GM18868 (cell line): Measurements from ENCODE around the gene WDR33.

Experiments
- ATAC-seq: cut with Tn5 transposase; IDR thresholded peaks from one replicate; pipeline ENCODE4 v1.9.1; 2021; ENCODE audit warnings: mild to moderate bottlenecking, moderate library complexity; ENCODE audit not compliant: unreplicated experiment

The WDR33 gene

DNA sequence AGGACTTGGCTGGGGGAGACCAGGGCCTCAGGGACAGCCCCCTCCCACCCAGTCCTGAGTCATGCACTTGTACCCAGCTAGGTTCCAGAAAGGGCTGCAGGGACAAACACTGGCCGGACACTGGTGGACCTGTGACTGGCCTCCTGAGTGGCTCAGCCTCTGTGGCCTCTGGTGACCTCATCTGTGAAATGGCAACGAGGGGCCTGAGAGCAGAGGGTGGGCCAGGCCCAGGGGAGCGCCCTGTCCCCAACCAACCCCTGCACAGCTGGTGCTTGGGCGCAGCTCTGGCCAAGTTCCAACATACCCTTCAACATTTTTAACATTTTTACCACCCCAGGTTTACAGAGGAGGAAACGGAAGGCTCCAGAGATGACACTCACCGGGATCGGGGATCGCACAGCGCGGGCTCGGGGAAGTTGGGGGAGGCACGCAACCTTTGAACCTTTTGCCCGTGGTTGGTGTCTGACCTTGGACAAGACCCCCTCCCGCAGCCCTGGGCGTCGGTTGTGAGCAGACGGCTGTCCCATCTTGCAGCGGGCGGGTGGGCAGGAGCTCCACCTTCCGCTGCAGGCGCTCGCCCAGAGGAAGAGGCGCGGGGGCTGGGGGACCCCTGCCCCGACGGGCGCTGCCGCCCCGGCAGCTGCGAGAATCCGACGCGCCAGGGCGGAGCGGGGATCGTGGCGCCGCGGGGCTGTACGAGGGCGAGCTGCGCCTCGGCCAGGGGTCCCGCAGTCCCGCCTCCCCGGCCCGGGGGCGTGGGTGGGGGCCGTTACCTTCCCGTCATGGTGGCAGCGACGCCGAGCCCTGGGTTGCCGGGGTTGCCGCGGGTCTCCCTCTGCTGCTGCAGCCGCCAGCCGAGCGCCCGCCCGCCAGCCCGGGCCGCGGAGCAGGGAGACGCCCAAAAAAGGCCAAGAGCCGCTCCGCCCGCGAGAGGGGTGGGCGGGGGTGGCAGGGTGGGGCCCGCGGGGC is 136.4 kb downstream of the WDR33 start:
- ATAC-seq = no peak

GRCh38 chr2:127673291-127674069 is 137.5 kb downstream of the WDR33 start:
- ATAC-seq = no peak

DNA sequence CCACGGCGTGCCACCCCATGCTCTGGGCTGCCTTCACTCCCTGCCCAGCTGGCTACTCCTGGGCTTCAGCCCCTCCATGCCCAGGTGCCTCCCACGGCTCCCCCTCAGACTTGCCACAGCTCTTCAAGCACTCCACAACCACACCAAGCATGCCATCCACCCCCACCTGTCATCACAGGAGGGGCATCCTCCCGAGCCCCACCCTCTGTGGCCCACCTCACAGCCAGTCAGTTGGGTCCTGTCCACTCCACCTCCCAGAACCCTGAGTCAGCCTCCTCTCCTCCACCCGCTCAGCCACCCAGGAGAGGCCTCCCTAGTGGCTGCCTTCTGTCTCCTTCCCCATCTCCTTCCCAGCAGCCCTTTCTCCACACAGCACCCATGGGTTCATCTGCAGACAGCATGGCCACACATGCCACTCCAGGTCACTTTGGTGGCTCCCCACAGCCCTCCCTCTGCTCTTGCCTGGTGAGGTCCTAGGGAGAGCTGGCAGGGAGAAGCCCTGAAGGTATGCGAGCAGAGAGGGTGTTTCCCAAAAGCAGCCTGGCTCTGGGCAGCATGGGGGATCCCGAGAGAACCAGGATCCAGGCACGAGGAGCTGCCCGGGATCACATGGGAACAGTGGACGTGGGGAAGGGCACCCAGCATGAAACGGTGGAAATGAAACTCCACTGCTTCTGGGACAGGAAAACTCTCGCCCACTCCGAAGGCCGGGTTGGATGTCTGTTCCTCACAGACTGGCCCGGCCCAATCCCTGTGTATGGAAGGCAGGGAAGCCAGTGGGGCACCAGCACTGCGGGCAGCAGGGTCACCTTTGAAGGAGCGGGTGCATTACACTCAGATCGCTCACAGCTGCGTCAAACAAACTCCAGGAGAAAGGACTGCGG is 138.4 kb downstream of the WDR33 start:
- no peak for ATAC-seq

- no peak for ATAC-seq
Measured at GRCh38 chr2:127671557-127672302, 139.2 kb downstream of the WDR33 start.

DNA sequence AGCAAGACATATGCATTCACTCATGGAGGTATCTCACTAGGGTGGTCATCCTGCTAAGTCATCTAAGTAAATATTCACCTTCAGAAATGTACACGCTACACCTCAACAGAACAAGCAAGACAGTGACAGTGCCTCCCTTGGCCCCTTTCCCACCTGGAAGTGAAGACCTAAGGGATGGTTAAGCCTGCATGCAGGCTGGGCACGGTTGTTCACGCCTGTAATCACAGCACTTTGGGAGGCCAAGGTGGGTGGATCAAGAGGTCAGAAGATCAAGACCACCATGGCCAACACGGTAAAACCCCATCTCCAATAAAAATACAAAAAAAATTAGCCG is 140.0 kb downstream of the WDR33 start:
- no peak for ATAC-seq

DNA sequence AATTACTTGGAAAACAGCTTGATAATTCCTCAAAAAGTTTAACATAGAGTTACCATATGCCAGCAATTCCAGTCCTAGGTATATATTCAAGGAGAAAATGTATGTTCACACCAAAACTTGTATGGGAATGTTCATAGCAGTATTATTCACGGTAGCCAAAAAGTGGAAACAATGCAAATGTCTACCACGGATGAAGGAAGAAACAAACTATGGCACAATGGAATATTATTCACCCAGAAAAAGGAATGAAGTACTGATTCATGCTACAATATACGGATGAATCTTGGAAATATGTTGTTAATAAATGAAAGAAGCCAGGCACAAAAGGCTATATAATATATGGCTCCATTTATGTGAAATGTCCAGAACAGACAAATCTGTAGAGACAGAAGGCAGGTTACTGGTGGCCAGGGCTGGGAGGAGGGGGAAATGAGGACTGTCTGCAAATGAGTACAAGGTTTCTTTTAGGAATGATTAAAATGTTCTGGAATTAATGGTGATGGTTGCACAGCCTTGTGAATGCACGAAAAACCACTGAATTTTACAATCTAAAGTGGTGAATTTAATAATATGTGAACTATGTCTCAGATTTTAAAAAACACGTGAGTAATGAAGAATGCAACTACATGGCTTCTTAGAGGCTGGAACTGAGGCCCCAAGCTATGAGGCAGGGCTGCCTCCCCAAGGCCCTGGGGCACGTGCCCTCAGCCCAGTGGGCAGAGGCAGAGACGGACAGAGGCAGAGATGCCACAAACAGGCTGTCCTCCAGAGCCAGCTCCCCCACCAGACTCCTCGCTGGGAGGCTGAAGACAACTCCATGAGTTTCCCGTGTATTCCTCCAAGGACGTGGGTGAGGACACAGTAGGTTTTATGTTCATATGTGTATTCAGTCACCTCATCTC is 140.7 kb downstream of the WDR33 start:
- no peak for ATAC-seq

GRCh38 chr2:127669056-127669455 is 141.9 kb downstream of the WDR33 start:
- ATAC-seq = no peak

DNA sequence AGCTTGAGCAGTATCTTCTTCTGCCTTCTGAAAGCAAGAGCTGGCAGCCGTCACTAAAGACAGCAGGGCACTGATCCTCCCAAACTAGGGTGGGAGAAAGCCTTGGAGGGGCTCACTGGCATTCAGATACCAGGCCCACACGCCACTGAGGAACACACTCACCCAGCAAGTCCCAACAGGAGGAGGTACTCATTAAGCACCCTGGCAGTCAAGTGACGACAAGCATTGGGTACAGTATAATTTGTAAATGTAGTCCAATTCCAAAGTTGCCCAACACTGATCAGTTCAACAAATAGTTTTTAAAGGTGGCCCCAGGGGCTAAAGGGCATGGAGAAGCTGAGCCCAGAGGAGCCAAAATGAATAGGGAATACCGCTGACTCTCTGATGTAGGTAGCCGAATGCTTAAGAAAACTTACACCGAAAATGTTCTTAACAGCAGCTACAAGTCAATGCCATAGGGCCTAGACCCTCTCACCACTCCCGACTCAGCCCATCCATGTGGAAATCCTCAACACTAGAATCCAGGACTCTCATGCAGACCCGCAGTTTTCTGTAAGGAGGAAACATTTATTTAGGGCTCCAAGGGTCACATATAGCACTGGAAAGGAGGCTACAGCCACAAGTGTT is 145.6 kb downstream of the WDR33 start:
- ATAC-seq = no peak

GRCh38 chr2:127664895-127665225 is 146.1 kb downstream of the WDR33 start:
- no peak for ATAC-seq

- no peak for ATAC-seq
Measured at GRCh38 chr2:127664065-127664894, 146.7 kb downstream of the WDR33 start.

DNA sequence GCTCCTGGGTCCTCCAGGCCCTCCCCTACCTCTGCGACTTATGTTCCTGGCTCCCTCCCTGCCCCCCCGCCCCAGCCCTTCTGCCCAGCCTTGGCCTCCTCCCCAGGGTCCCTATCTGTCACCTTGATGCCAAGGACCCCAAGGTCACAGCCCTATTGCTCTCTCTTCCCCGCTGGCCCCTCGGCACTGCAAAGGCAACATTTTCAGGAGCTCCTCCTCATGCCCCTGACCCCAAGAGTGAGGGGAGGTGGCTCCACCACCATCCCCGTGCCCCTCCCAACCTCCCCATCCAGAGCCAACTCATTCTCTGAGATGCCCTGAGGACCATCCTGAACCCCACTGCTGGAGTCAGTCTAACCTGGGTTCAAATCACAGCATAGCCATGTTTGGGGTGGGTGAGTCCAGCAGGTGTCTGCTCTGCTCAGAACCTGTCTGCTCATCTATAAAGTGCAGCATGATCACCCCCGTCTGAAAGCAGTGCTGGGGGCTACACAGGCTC is 147.4 kb downstream of the WDR33 start:
- no peak for ATAC-seq

DNA sequence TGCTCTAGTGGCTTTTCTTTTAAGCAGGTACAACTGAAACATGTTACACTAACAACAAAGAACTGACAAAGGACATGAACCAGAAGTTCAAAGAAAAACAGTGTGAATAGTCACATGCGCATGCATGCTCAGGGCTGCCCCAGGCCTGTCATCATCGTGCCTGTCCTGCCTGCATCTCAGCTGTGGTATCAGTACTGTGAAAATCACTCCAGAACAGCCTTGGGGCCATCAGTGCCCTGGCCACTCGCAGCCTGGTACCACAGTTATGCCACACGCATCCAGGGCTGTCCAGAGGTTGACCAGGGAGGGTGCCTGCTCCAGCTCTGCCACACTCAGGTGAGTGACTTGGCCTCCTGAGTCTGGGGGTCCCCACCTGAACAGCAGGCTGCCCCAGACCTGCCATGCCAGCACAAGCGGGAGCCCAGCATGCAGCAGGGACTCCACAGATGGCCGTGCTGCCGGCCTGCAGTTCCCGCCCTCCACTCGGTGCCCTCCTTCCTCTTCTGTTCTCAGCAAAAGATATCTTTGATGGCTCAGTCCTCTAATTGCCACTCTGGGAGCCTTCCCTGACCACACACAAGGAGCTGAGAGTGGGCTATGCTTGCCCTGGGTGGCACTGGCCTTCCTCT is 147.9 kb downstream of the WDR33 start:
- no peak for ATAC-seq

DNA sequence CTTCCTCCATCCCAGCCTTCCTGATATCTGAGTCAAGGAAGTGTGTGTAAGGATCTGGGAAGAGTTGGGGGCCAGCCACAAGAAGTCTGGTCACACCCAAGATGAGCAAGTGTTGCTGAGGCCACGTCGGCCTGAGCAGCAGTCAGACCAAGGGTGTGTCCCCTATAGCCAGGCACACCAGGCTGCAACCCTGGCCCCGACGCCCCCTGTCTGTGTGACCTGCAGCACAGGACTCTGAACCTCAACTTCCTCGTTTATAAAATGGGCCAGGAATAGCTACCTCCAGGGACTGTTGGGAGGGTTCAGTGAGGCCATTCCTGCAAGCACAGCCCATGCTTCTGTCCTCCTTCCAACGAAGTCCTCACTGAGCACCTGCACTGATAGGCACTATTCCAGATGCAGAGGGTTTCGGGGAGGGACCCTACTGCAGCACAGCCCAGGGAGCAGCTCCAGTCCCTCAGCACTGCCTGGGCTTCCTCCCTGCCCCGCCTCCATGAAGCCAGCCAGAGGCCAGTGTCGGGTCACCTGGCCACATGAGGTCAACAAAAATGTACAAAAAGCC is 148.9 kb downstream of the WDR33 start:
- ATAC-seq = no peak

GRCh38 chr2:127661072-127661649 is 149.8 kb downstream of the WDR33 start:
- ATAC-seq = no peak

GRCh38 chr2:127660291-127660578 is 150.7 kb downstream of the WDR33 start:
- ATAC-seq = no peak

DNA sequence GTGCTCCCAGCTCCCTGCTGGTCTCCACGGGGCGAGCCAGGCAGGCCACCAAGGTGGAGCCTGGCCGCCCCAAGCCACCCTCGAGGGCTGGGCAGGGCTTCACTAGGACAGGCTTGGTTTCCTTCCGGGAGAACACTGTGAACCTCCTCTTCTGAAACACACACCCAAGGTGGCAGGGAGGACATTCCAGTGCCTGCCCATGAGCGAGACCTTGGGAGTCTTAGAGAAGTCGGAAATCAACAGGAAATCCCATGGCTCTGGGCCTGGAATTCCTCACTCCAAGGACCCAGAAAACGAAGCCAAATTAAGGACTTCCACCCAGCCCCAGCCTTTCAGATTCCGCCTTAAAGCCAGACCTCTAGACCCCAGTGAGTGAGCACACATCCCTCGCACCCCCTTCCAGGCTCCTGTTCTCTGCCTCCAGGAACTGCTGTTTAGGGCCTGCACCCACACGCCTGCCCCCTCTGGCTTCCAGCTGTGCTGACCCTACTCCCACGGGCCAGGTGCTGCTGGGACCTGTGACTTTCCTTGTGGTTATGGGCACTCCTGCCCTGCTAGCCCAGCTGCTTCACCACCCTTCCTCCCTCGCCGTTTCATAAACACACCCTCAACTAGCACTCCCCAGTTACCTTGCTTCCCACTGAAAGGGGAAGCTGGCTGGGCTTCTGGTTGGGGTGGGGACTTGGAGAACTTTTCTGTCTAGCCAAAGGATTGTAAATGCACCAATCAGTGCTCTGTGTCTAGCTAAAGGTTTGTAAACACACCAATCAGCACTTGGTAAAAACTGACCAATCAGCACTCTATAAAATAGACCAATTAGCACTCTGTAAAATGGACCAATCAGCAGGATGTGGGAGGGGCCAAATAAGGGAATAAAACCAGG is 151.3 kb downstream of the WDR33 start:
- no peak for ATAC-seq
